Lung (tissue), 12 donors: ENCODE measurements around the gene SNCAIP. TPM values are rescaled to one million over a fixed set of nuclear protein-coding genes. Genes with fewer than 3 reads are reported as not detected.

Experiments used
- ATAC-seq: fragments of 200-7000 bp; cut with Tn5 transposase; one replicate; pipeline ENCODE4 v1.9.1; 2020; ENCODE audit warnings: moderate number of reproducible peaks; ENCODE audit not compliant: insufficient read depth, low FRiP score
- DNase-seq, 3 donors: peaks; one replicate each; pipeline ENCODE4 v3.0.0-alpha.2; 2013 to 2017
- H3K27ac ChIP-seq, 2 donors: one replicate each; pipeline ENCODE4 v1.5.1; 2013; ENCODE audit warnings: mild to moderate bottlenecking in 2 of 2, moderate library complexity in 2 of 2, control low read depth in 1 of 2, inconsistent platforms in 1 of 2, low read depth in 1 of 2, low read length in 1 of 2
- H3K27me3 ChIP-seq, 3 donors: one replicate each; pipeline ENCODE4 v1.5.1; 2013; ENCODE audit warnings: low read length in 2 of 3; ENCODE audit not compliant: control insufficient read depth in 3 of 3, insufficient read depth in 3 of 3
- H3K36me3 ChIP-seq, 4 donors: one replicate each; pipeline ENCODE4 v1.5.1; 2013; ENCODE audit warnings: low read length in 4 of 4, mild to moderate bottlenecking in 1 of 4, moderate library complexity in 1 of 4; ENCODE audit not compliant: control insufficient read depth in 4 of 4, insufficient read depth in 4 of 4
- H3K4me1 ChIP-seq, 5 donors: one replicate each; pipeline ENCODE4 v1.5.1; 2013; ENCODE audit warnings: low read length in 5 of 5, mild to moderate bottlenecking in 2 of 5, moderate library complexity in 1 of 5; ENCODE audit not compliant: control insufficient read depth in 5 of 5, insufficient read depth in 5 of 5
- H3K4me3 ChIP-seq: one replicate; pipeline ENCODE4 v1.5.1; 2013; ENCODE audit warnings: mild to moderate bottlenecking, control low read depth, moderate library complexity
- H3K9ac ChIP-seq, 2 donors: one replicate each; pipeline ENCODE4 v1.5.1; 2013; ENCODE audit warnings: low read length in 2 of 2, control low read depth in 1 of 2; ENCODE audit not compliant: insufficient read depth in 1 of 2
- H3K9me3 ChIP-seq, 4 donors: one replicate each; pipeline ENCODE4 v1.5.1; 2013; ENCODE audit warnings: low read length in 3 of 4, mild to moderate bottlenecking in 1 of 4, moderate library complexity in 1 of 4; ENCODE audit not compliant: control insufficient read depth in 4 of 4, insufficient read depth in 3 of 4
- WGBS, 2 donors: extraction: QIAGEN DNeasy Blood & Tissue Kit; methylation state at CpG; one replicate each; pipeline ENCODE4 v1.1.7; 2013; 5-methylcytosine and 5-hydroxymethylcytosine counted together
- polyA plus RNA-seq, 2 donors: library from polyadenylated mRNA; stranded (reverse); fragments of 200-250 nt; gene quantifications; one replicate each; pipeline ENCODE4 v1.2.1, GENCODE V29; 2013
- total RNA-seq, 2 donors: library from RNA; depleted of rRNA in 1 of 2; stranded (reverse); fragments of >200 nt in 1 of 2; gene quantifications; one replicate each; pipeline ENCODE4 v1.2.1, GENCODE V29; 2014 to 2021
- TF ChIP-seq, protein P1 (sequence below): IDR thresholded peaks from 2 replicates; pipeline ENCODE4 v1.5.1; 2012; ENCODE audit warnings: mild to moderate bottlenecking; ENCODE audit errors: control extremely low read depth, extremely low read depth
- donor health status: control.
- donor health status: control.
- donor health status: Bipolar disorder and iron deficiency.
- donor health status: healthy.
- donor health status: DM: yes; HTN: yes; CAD: no.

The SNCAIP gene
- total and polyA plus RNA-seq, 4 donors = 1.4 to 25.7 (median 4.7) TPM

- 90 to 92% methylated on average over 6 of the region's 6 CpGs for WGBS, 2 donors
- no peaks in the 10 kb centered on the region for H3K36me3 ChIP-seq
- no peaks in the 10 kb centered on the region for H3K9me3 ChIP-seq
- ATAC-seq = no peak
- TF ChIP-seq, protein P1, sequence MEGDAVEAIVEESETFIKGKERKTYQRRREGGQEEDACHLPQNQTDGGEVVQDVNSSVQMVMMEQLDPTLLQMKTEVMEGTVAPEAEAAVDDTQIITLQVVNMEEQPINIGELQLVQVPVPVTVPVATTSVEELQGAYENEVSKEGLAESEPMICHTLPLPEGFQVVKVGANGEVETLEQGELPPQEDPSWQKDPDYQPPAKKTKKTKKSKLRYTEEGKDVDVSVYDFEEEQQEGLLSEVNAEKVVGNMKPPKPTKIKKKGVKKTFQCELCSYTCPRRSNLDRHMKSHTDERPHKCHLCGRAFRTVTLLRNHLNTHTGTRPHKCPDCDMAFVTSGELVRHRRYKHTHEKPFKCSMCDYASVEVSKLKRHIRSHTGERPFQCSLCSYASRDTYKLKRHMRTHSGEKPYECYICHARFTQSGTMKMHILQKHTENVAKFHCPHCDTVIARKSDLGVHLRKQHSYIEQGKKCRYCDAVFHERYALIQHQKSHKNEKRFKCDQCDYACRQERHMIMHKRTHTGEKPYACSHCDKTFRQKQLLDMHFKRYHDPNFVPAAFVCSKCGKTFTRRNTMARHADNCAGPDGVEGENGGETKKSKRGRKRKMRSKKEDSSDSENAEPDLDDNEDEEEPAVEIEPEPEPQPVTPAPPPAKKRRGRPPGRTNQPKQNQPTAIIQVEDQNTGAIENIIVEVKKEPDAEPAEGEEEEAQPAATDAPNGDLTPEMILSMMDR = no peak
- no peak overlapping the region for H3K27ac ChIP-seq
- H3K4me3 ChIP-seq = no peak overlapping the region
- no peaks in the 10 kb centered on the region for H3K4me1 ChIP-seq
- H3K9ac ChIP-seq = no peak overlapping the region
- no peaks in the 10 kb centered on the region for H3K27me3 ChIP-seq
- no peak for DNase-seq
Measured at GRCh38 chr5:122267185-122267584, 44.9 kb upstream of the SNCAIP start.

DNA sequence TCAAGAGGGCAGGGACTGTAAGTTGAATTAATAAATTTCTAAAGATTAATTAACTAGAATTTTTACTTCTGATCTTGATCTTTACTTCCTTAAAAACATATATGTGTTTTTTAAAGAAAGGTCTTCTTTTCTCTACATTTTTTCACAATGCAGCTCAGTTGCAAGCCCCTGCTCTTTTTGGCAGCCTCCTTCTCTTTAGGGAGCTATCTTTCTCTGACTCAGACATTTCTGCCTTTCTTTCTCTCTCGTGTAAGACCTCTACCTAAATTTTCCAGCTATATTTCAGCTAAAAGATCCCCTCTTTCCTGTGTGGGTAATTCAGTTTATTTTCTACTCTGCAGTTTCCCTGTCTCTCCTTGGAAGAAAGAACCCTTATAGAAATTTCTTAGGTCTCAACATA, 38.3 kb upstream of the SNCAIP start:
- no peak overlapping the region for H3K4me3 ChIP-seq
- 58 to 77% methylated on average over 1 of the region's 1 CpG for WGBS, 2 donors
- H3K36me3 ChIP-seq = no peaks in the 10 kb centered on the region
- DNase-seq = no peak
- no peaks in the 10 kb centered on the region for H3K9me3 ChIP-seq
- H3K27me3 ChIP-seq = no peaks in the 10 kb centered on the region
- TF ChIP-seq, protein P1 = no peak
- H3K4me1 ChIP-seq = no peaks in the 10 kb centered on the region
- no peak overlapping the region for H3K9ac ChIP-seq
- no peak for ATAC-seq
- no peak overlapping the region for H3K27ac ChIP-seq

GRCh38 chr5:122283592-122283991, 28.4 kb upstream of the SNCAIP start:
- TF ChIP-seq, protein P1 = no peak
- Histone ChIP-seq H3K27ac (no peak overlapping the region), H3K27me3 (no peaks in the 10 kb centered on the region), H3K9me3 (peaks cover 0 to 4% (median 1%) of the 10 kb centered on the region in 4 donors), H3K36me3 (no peaks in the 10 kb centered on the region), H3K4me3 (no peak overlapping the region), H3K9ac (no peak overlapping the region), H3K4me1 (no peaks in the 10 kb centered on the region)
- DNase-seq = no peak
- no peak for ATAC-seq
- 92 to 96% methylated on average over 3 of the region's 3 CpGs for WGBS, 2 donors

DNA sequence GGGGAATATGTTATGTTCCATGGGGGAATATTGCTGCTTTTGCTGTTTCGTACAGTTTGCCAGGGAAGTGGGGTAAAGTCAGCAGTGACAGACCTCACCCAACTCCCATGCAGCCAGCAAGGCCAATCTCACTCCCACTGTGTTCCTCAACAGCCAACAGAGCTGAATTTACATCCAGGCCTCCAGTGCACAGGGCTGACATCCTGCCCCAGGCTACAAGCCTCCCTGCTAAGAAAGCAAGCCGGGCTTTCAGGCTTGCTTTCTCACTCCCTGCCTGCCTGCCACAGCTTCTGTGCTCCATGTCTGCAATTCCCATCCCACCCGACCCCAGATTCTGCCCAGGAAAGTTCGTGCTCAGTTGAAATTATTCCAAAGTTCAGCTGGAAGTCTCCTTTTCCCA, 25.5 kb upstream of the SNCAIP start:
- H3K9me3 ChIP-seq = peaks cover 0 to 4% (median 1%) of the 10 kb centered on the region in 4 donors
- no peaks in the 10 kb centered on the region for H3K27me3 ChIP-seq
- ATAC-seq = no peak
- H3K9ac ChIP-seq = no peak overlapping the region
- H3K36me3 ChIP-seq = no peaks in the 10 kb centered on the region
- no peak for DNase-seq
- WGBS, 2 donors = 74 to 78% methylated on average over 4 of the region's 4 CpGs
- TF ChIP-seq, protein P1 = no peak
- no peak overlapping the region for H3K27ac ChIP-seq
- peaks cover 0 to 3% (median 0%) of the 10 kb centered on the region in 5 donors for H3K4me1 ChIP-seq
- H3K4me3 ChIP-seq = no peak overlapping the region
